IPS DF 6.9 (cell line): ENCODE results near the gene SPRY4.
"Not testable (repeated sequence)": the region's sequence is repeated elsewhere in the genome, so short reads cannot be mapped to it uniquely, and the experiment has no call there.

Experiments used
- DNase-seq: peaks from one replicate; pipeline ENCODE4 v3.0.0-alpha.2; 2013; ENCODE audit warnings: low read depth, low spot score
- H3K27ac ChIP-seq: one replicate; pipeline ENCODE4 v1.5.1; 2013; ENCODE audit warnings: low read length, control low read depth
- H3K27me3 ChIP-seq: 2 replicates; pipeline ENCODE4 v1.6.1; 2013; ENCODE audit warnings: mild to moderate bottlenecking, low read length; ENCODE audit not compliant: control insufficient read depth, insufficient read depth
- H3K36me3 ChIP-seq: 2 replicates; pipeline ENCODE4 v1.6.1; 2013; ENCODE audit warnings: low read length; ENCODE audit not compliant: control insufficient read depth, insufficient read depth
- H3K4me1 ChIP-seq: 2 replicates; pipeline ENCODE4 v1.6.1; 2013; ENCODE audit warnings: low read length; ENCODE audit not compliant: control insufficient read depth, insufficient read depth
- H3K4me3 ChIP-seq: 2 replicates; pipeline ENCODE4 v1.5.1; 2013; ENCODE audit warnings: mild to moderate bottlenecking, low read length
- H3K9me3 ChIP-seq: 2 replicates; pipeline ENCODE4 v1.6.1; 2013; ENCODE audit warnings: low read length, inconsistent platforms; ENCODE audit not compliant: control insufficient read depth, insufficient read depth
- WGBS: extraction: QIAGEN DNeasy Blood & Tissue Kit; methylation state at CpG from one replicate; pipeline ENCODE4 v1.1.7; 2013; ENCODE audit warnings: mixed read lengths, missing lambda C conversion rate; ENCODE audit not compliant: insufficient read length, insufficient coverage; 5-methylcytosine and 5-hydroxymethylcytosine counted together

The SPRY4 gene

DNA sequence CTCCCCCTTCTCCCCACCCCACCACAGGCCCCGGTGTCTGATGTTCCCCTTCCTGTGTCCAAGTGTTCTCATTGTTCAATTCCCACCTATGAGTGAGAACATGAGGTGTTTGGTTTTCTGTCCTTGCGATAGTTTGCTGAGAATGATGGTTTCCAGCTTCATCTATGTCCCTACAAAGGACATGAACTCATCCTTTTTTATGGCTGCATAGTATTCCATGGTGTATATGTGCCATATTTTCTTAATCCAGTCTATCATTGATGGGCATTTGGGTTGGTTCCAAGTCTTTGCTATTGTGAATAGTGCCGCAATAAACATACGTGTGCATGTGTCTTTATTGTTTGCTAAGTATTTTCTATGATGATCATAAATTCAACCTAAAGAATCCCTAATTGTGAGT, 60.7 kb downstream of the SPRY4 start:
- no CpG with 5 or more reads among the region's 4 CpGs for WGBS
- not testable (repeated sequence) for H3K9me3 ChIP-seq, DNase-seq, H3K36me3 ChIP-seq, H3K27me3 ChIP-seq, H3K4me3 ChIP-seq, H3K4me1 ChIP-seq, H3K27ac ChIP-seq

DNA sequence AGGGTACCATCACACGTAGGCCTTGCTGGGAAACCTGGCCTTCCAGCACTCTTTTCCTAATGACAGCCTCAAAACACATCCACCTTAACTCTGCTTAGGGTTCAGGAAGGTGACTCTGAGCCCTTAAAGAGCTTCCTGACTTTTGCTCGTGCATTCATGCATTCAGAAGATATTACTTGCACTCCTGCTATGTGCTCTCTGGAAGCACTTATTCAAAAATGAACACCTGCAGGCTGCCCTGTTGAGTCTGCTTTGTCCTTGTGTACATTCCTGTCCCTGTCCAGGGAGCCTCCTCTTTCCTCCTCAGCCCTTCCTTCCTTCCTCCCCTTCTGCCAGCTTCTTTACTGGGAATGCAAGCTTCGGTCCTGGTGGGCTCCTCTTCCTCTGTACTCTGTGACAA, 61.5 kb downstream of the SPRY4 start:
- WGBS, result no CpG with 5 or more reads among the region's 3 CpGs
- Histone ChIP-seq H3K4me1 (no peaks in the 10 kb centered on the region), H3K27ac (no peak overlapping the region), H3K4me3 (no peak overlapping the region), H3K9me3 (no peaks in the 10 kb centered on the region), H3K36me3 (no peaks in the 10 kb centered on the region), H3K27me3 (no peaks in the 10 kb centered on the region)
- no peak for DNase-seq

DNA sequence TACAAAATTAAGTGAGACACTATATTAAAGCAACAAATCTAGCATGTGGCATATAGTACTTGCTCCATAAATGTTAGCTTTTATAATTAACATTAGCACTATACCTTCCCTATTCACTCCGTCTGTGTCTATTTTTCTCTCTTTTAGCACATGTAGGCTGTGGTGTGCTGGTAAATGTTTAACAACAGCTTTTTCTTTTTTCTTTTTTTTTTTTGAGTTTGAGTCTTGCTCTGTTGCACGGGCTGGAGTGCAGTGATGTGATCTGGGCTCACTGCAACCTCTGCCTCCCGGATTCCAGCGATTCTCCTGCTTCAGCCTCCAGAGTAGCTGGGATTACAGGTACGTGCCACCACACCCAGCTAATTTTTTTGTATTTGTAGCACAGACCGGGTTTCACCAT, 62.1 kb downstream of the SPRY4 start:
- no peaks in the 10 kb centered on the region for H3K27me3 ChIP-seq
- H3K4me3 ChIP-seq, result no peak overlapping the region
- DNase-seq, result no peak
- no peaks in the 10 kb centered on the region for H3K4me1 ChIP-seq
- WGBS, result no CpG with 5 or more reads among the region's 6 CpGs
- no peaks in the 10 kb centered on the region for H3K36me3 ChIP-seq
- no peaks in the 10 kb centered on the region for H3K9me3 ChIP-seq
- H3K27ac ChIP-seq, result no peak overlapping the region
